GM18858 (cell line): ENCODE measurements around the gene POLR1G.

Experiments used
- ATAC-seq: cut with Tn5 transposase; IDR thresholded peaks from one replicate; pipeline ENCODE4 v1.9.1; 2021; ENCODE audit not compliant: unreplicated experiment

The POLR1G gene

GRCh38 chr19:45443462-45444317 lies 37.2 kb downstream of the POLR1G start:
- ATAC-seq, result no peak

- ATAC-seq, result no peak
Observed at GRCh38 chr19:45444318-45445041, 38.0 kb downstream of the POLR1G start.

- ATAC-seq, result no peak
Observed at GRCh38 chr19:45445139-45445538, 38.7 kb downstream of the POLR1G start.

DNA sequence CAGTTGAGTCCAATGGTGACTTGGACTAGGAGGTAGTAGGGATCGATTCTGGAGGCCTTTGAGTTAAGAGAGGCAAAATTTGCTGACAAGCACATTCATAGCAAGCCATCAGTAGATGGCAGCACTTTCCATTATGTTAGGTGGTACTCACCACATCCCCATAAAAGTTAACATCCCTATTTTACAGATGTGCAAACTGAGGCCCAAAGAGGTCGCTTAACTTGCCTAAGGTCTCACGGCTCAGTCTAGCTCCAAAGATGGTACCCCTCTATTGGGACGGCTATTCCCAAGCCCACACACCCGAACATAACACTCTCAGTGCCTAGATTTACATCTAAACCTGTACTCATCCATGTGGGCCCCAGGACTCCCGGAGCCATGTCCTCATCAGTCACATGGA lies 39.9 kb downstream of the POLR1G start:
- no peak for ATAC-seq

DNA sequence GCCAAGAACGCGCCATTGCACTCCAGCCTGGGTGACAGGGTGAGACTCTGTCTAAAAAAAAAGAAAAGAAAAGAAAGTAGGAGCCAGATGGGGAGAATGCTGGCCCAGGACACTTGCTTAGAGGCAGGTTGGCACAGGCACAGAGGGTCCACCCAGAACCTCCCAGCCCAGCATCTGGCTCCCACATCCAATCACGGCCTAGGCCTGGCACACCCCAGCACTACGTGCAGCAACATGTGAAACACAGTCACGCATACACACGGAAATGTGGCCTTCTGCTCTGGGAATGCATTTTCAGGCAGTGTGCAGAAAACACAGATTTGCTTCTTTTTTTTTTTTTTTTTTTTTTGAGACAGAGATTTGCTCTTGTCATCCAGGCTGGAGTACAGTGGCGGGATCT lies 40.5 kb downstream of the POLR1G start:
- no peak for ATAC-seq

DNA sequence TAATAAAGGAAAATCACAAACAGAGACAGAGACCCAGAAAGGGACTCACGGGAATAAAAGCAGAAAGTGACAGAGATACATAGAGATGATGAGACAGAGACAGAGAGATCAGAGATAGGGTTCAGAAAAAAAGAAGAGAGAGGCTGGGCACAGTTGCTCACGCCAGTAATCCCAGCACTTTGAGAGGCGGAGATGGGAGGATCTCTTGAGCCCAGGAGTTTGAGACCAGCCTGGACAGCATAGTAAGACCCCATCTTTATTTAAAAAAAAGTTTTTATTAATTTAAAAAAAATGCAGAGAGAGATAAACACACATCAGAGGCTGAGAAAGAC lies 41.9 kb downstream of the POLR1G start:
- ATAC-seq, result no peak

- no peak for ATAC-seq
Observed at GRCh38 chr19:45448887-45449299, 42.4 kb downstream of the POLR1G start.

GRCh38 chr19:45450012-45450333 lies 43.5 kb downstream of the POLR1G start:
- ATAC-seq, result no peak

DNA sequence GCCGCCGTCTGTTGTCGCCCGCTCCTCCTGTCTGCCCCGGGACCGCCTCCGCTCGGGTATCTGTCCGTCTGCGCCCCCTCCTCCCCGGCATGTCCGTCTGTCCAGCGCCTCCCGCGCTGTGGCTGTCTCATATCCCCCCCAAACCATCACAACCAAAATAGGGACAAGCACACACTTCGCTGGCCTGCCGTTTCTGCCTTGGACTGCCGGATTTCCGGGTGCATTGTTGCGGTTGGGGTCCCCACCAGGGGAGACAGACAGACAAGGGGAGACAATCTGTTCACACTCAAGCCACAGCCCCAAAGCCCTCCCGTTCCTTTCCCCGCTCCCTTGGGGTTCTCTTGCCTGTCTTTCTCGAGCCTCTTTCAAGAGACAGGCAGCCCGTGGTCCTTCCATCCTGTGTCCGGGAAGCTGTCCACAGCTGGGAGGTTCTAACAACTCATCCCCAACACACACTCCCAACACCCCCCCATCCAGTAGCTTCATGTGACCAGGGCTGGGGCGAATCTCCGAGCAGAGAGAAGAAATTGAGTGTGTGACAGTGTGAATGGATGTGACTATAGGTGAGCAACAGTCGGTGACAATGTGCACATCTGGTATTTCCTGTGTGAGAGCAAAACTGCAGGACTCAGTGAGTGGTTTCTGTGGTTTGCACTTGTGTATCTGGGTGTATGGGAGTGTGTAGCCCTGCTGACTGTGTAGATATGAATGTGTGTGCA lies 44.8 kb downstream of the POLR1G start:
- no peak for ATAC-seq

- ATAC-seq, result no peak
Observed at GRCh38 chr19:45451850-45452387, 45.5 kb downstream of the POLR1G start.

DNA sequence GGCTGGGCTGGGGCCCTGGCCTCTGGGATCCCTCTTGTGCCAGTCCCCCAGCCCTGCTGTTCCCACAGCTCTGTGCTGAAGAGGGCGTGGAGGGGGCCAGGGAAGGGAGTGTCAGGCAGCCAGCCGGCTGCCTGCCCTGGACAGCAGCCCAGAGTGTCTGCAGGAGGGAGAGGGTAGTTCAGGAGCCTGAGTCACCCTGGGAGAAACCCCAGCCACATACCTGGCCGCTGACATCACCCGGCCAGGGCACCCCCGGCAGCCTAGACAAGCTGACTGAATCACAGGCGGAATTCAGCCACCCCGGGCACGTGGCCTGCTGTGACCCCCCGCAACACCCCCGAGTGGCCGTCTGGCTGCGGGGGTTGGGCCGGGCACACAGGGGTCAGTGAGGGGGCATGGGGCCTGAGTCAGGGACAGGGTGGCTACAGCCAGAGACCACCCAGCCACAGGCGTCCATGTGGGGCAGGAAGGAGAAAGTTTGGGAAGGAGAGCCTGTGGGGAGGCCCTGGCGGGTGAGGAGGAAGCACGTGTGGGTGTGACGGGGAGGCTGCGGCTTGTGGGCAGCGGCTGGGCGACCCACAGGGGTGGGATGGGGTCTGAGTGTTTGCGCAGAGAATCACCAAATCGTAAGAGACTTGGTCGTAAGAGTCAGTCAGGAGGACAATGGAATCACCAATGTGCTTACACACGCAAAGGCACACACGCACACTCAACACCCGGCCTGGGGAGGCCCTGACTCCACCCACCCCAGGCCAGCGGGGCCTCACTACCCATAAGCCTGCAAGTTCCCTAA lies 49.5 kb downstream of the POLR1G start:
- ATAC-seq, result no peak

DNA sequence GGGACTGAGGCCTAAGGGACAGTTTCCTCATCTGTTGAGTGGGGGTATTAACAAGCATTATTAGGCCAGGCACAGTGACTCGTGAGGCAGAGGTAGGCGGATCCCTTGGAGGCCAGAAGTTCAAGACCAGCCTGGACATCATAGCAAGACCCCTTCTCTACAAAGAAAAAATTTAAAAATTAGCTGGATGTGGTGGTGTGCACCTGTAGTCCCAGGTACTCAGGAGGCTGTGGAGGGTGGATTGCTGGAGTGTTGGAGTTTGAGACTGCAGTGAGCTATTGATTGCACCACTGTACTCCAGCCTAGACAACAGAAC lies 50.0 kb downstream of the POLR1G start:
- no peak for ATAC-seq

GRCh38 chr19:45457776-45458175 lies 51.3 kb downstream of the POLR1G start:
- ATAC-seq, result no peak
